Measurements from ENCODE around the gene NFIA.
"Not testable (repeated sequence)": the region's sequence is repeated elsewhere in the genome, so short reads cannot be mapped to it uniquely, and the experiment has no call there.

Gene NFIA

DNA sequence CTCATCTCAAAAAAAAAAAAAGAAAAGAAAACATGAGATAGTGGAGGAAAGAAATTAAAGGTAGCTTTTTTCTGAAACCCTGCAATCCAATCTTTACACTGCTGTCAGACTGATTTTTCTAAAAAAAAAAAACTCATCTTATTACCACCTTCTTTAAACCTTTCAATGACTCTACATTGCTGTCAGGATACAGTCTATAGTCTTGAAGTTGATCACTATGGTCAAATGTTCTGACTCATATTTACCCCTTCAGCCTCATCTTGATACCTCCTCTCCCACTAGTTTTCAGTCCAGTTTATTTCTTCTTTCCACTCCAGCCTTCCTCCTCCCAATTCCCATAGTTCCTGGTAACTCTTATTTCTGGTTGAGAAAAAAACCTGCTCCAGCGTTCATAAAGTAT lies 17.7 kb upstream of the NFIA start:
- no peak for DNase-seq (ENCODE audit: low spot score)
- no peak for TF ChIP-seq CTCF (IDR thresholded peaks at IDR 0.05; ENCODE audit: extremely low read depth, missing control alignments)

- TF ChIP-seq CTCF (IDR thresholded peaks at IDR 0.05; ENCODE audit: extremely low read depth, missing control alignments): no peak
- no peak for DNase-seq (ENCODE audit: low spot score)
Observed at GRCh38 chr1:61067446-61068019, 14.8 kb upstream of the NFIA start.

DNA sequence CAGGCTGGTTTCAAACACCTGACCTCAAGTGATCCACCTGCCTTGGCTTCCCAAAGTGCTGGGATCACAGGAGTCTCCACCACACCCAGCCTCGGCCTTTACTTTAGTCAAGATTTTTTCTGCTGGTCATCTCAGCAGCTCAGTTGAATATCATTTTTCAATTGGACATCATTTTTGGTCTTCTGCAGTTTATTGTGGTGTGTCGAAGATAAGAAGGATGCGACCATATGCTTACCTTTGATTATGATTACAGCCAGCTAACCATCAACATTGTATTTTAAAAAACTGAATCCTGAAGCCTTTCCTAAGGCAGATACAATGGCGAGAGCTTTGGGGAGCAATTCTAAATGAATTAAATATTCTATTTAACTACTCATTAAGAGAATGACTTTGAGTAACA lies 12.3 kb upstream of the NFIA start:
- no peak for DNase-seq (ENCODE audit: low spot score)
- TF ChIP-seq CTCF (IDR thresholded peaks at IDR 0.05; ENCODE audit: extremely low read depth, missing control alignments): no peak

- DNase-seq (ENCODE audit: low spot score): no peak
- no peak for TF ChIP-seq CTCF (IDR thresholded peaks at IDR 0.05; ENCODE audit: extremely low read depth, missing control alignments)
Observed at GRCh38 chr1:61071205-61072130, 10.9 kb upstream of the NFIA start.

- DNase-seq (ENCODE audit: low spot score): no peak
- TF ChIP-seq CTCF (IDR thresholded peaks at IDR 0.05; ENCODE audit: extremely low read depth, missing control alignments): no peak
Observed at GRCh38 chr1:61073871-61074270, 8.5 kb upstream of the NFIA start.

DNA sequence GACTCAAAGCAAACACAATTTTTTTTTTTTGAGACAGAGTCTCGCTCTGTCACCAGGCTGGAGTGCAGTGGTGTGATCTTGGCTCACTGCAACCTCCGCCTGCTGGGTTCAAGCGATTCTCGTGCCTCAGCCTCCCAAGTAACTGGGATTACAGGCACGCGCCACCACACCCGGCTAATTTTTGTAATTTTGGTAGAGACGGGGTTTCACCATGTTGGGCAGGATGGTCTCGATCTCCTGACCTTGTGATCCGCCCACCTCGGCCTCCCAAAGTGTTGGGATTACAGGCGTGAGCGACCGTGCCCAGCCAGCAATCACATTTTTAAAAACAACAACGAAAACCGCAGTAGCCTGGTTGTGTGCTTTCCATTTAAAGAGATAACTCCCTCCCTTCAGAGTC lies 6.5 kb upstream of the NFIA start:
- DNase-seq (ENCODE audit: low spot score): not testable (repeated sequence)

DNA sequence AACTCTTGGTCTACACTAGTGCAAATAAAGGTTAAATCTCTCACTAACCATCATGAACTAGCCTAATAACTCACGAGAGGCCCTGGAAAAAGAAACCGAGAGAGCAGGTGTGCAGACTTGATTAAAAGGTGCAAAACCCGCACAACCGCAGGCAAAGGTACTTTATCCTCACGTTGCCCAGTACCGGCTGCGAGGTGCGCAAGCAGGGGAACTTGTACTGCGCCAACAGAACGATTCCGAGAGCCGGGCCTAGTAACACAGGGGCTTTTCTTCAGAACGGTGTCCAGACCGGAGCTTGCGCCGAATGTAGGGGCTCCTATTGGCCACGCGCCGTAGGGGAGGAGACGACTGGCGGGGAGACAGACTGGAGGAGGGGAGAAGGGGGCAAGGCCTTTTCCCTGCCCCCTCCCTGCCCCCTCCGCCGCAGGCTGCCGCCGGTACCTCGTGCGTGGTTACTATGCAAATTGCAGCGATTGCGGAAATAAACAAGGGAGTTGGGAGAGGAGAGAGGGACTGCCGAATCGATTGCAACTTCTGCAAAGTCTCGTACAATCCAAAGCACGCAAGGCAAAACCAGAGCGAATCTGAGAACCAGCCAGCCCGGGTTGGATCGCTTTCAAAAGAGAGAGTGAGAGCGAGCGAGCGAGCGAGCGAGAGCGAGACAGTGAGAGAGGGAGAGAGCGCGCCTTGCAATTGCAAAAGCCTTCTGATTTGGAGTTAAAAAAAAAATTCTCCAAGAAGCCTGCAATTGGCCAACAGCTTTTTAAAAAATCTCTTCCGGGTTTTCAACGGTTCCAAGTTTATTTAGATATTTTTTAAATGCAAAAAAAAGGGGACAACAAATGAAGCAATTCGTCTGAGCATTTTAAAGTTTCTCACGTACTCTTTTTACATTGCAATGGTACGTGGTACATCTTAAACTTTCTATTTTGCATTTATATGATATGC lies 5.4 kb upstream of the NFIA start:
- peak; percentile 60 for DNase-seq (ENCODE audit: low spot score)
- TF ChIP-seq CTCF (IDR thresholded peaks at IDR 0.05; ENCODE audit: extremely low read depth, missing control alignments): no peak
